NK-92 (cell line): ENCODE results near the gene PSMG1.

Experiments
- DNase-seq: peaks from one replicate; lab custom pipeline; 2025; ENCODE audit not compliant: unreplicated experiment; lab: John Stamatoyannopoulos, UW

The PSMG1 gene

GRCh38 chr21:39188521-39189139, 5.4 kb upstream of the PSMG1 start:
- DNase-seq = no peak

- DNase-seq = no peak
Observed at GRCh38 chr21:39187141-39187540, 3.9 kb upstream of the PSMG1 start.

GRCh38 chr21:39186676-39187075, 3.4 kb upstream of the PSMG1 start:
- no peak for DNase-seq

GRCh38 chr21:39185157-39185556, 1.9 kb upstream of the PSMG1 start:
- DNase-seq = no peak

GRCh38 chr21:39184050-39184980, 1.1 kb upstream of the PSMG1 start:
- no peak for DNase-seq

- no peak for DNase-seq
Observed at GRCh38 chr21:39182484-39183271, 573 bp downstream of the PSMG1 start.

- no peak for DNase-seq
Observed at GRCh38 chr21:39182016-39182415, 1.2 kb downstream of the PSMG1 start.

- no peak for DNase-seq
Observed at GRCh38 chr21:39181205-39181818, 1.9 kb downstream of the PSMG1 start.

- DNase-seq = no peak
Observed at GRCh38 chr21:39180429-39181019, 2.7 kb downstream of the PSMG1 start.

GRCh38 chr21:39178421-39178820, 4.8 kb downstream of the PSMG1 start:
- no peak for DNase-seq

GRCh38 chr21:39176271-39176709, 7.0 kb downstream of the PSMG1 start:
- no peak for DNase-seq

- DNase-seq = no peak
Observed at GRCh38 chr21:39175665-39176064, 7.6 kb downstream of the PSMG1 start.

GRCh38 chr21:39175154-39175553, 8.1 kb downstream of the PSMG1 start:
- DNase-seq = no peak

- DNase-seq = no peak
Observed at GRCh38 chr21:39173716-39174680, 9.3 kb downstream of the PSMG1 start.

GRCh38 chr21:39169906-39170305, 13.3 kb downstream of the PSMG1 start:
- DNase-seq = no peak

- DNase-seq = no peak
Observed at GRCh38 chr21:39168800-39169199, 14.5 kb downstream of the PSMG1 start.

GRCh38 chr21:39164523-39164922, 18.7 kb downstream of the PSMG1 start:
- DNase-seq = no peak

GRCh38 chr21:39161064-39161463, 22.2 kb downstream of the PSMG1 start:
- no peak for DNase-seq

- no peak for DNase-seq
Observed at GRCh38 chr21:39159342-39160063, 23.7 kb downstream of the PSMG1 start.
